ENCODE data around the gene AHNAK2. TPM values are rescaled to one million over a fixed set of nuclear protein-coding genes. Genes with fewer than 3 reads are reported as not detected.

AHNAK2 gene
- total RNA-seq, 1 donor from 2014 or later: 1.1 TPM

DNA sequence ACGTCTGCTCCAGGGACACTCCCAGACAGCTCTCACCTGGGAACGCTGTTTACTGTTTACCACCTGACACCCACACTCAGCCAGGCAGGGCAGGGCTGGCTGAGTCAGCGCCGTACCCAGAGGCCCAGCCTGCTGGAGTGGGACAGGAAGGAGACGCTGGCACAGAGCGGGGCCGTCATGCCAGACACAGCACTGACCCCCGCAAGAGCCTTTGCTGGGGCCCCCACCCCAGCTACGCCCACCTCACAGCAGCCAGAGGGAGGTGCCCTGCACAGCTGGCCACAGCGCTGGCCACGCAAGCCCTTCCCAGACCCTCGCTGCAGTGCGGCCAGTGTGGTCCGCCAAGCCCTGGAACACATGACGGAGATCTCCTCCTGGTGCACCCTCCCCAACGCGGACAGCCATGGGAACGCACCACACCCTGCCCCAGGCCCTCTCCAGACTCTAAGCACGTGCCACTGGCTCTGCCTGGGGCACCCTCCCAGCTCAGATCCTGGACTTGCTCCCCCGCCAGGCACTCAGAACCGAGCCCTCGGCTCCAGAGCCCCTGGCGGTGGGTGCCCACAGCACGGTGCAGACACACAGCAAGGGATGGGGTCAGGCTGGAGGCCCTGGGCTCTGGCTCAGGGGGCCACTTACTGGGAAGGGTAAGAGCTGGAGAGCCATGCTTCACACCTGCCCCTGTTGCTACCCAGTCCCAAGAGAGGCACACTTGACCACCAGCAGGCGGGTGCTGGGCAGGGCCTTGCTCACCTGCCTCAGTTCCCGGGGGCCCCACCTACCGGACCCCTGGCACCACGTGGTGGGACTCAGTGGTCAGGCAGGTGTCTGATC, 5.7 kb downstream of the AHNAK2 start:
- H3K27me3 Mint-ChIP-seq: peaks cover 21% of the 10 kb centered on the region
- DNase-seq (ENCODE audit: low spot score, unreplicated experiment): no peak

DNA sequence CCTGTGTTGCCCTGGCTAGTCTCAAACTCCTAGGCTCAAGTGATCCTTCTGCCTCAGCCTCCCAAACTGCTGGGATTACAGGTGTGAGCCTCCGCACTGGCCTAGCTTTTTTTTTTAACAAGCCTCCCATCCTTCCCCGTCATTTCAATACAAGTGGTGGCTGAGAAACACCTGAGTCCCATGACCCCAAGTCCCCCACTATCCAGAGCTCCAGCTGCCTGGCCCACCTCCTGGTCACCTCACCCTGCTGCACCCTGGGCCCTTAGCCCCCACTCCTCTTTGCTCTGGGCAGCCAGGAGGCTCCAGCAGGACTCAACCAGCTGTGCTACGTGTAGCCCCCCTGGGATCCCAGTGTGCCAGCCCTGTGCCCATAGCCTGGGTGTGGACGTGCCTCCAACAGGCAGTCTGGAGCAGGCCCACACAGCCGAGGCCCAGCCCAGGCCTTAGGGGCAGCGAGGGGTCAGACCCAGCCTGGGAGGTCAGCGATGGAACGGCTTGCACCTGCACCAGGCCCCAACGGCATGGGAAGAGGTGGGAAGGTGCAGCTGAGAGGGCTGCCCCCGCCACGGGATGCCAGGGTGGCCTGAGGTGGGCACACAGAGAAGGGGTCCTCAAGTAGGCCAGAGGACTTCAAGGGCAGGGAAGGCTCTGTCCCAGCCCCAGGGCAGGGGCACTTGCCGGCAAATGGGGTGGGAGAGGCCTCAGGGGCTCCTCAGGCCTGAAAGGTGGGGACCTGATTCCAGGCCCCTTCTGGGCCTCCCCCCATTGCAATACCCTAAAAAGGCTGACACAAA, 6.5 kb downstream of the AHNAK2 start:
- TF ChIP-seq, protein P1, sequence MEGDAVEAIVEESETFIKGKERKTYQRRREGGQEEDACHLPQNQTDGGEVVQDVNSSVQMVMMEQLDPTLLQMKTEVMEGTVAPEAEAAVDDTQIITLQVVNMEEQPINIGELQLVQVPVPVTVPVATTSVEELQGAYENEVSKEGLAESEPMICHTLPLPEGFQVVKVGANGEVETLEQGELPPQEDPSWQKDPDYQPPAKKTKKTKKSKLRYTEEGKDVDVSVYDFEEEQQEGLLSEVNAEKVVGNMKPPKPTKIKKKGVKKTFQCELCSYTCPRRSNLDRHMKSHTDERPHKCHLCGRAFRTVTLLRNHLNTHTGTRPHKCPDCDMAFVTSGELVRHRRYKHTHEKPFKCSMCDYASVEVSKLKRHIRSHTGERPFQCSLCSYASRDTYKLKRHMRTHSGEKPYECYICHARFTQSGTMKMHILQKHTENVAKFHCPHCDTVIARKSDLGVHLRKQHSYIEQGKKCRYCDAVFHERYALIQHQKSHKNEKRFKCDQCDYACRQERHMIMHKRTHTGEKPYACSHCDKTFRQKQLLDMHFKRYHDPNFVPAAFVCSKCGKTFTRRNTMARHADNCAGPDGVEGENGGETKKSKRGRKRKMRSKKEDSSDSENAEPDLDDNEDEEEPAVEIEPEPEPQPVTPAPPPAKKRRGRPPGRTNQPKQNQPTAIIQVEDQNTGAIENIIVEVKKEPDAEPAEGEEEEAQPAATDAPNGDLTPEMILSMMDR (IDR thresholded peaks at IDR 0.05; ENCODE audit: unreplicated experiment): no peak
- no peaks in the 10 kb centered on the region for H3K36me3 Mint-ChIP-seq (ENCODE audit: insufficient read depth)
- no peak overlapping the region for H3K27ac Mint-ChIP-seq
- H3K27me3 Mint-ChIP-seq: peaks cover 18% of the 10 kb centered on the region
- no peak for DNase-seq (ENCODE audit: low spot score, unreplicated experiment)
- no peaks in the 10 kb centered on the region for H3K9me3 Mint-ChIP-seq (ENCODE audit: low read depth)
- H3K4me1 Mint-ChIP-seq (ENCODE audit: low read depth): peaks cover 7% of the 10 kb centered on the region
- H3K4me3 Mint-ChIP-seq (ENCODE audit: low read depth): no peak overlapping the region

More for the DNA sequence above, 5.7 kb downstream of the AHNAK2 start:
- no peaks in the 10 kb centered on the region for H3K36me3 Mint-ChIP-seq (ENCODE audit: insufficient read depth)
- H3K4me3 Mint-ChIP-seq (ENCODE audit: low read depth): no peak overlapping the region
- no peak overlapping the region for H3K27ac Mint-ChIP-seq
- TF ChIP-seq, protein P1 (IDR thresholded peaks at IDR 0.05; ENCODE audit: unreplicated experiment): no peak
- no peaks in the 10 kb centered on the region for H3K9me3 Mint-ChIP-seq (ENCODE audit: low read depth)
- peaks cover 7% of the 10 kb centered on the region for H3K4me1 Mint-ChIP-seq (ENCODE audit: low read depth)

DNA sequence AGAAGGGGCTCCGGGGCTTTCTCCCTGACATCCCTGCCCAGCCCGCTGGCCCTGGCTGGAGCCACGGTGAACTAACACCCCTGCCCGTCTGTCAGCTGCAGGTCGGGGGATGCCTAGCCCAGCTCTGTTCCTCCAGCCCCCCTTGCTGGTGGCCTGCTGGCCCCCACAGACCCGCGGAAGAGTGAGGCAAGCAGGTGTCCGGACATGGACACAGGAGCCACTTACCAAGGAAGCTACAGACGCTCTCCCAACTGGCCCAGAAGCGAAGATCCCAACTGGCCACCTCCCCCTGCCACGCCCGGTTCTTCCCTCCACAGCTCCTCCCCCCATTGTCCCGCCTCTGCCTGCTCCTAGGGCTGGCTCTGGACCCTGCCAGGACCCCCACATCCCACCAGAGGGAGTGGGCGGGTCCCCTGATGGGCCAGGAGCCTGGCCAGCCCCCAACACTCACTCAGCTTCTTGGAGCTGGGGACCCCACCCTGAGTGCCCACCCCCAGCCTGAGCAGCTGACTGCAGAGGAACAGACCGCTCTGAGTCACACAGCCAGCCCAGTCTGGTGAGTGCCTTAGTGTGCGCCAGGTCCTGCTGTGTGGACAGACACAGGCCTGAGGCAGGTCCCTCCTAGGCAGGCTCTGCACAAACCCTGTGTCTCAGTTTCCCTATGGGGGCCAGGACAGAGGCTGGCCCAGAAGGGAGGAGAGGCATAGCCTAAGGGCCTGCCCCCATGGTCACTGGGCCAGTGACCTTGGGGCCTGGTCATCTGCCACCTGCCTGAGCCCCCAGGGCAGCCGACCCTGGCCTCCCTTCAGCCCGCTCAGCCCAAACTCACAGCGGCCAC, 7.7 kb downstream of the AHNAK2 start:
- Mint-ChIP-seq H3K4me3 (ENCODE audit: low read depth) (no peak overlapping the region), H3K4me1 (ENCODE audit: low read depth) (peaks cover 5% of the 10 kb centered on the region), H3K27me3 (peaks cover 11% of the 10 kb centered on the region), H3K27ac (no peak overlapping the region), H3K9me3 (ENCODE audit: low read depth) (no peaks in the 10 kb centered on the region), H3K36me3 (ENCODE audit: insufficient read depth) (no peaks in the 10 kb centered on the region)
- TF ChIP-seq, protein P1 (IDR thresholded peaks at IDR 0.05; ENCODE audit: unreplicated experiment): no peak
- no peak for DNase-seq (ENCODE audit: low spot score, unreplicated experiment)

DNA sequence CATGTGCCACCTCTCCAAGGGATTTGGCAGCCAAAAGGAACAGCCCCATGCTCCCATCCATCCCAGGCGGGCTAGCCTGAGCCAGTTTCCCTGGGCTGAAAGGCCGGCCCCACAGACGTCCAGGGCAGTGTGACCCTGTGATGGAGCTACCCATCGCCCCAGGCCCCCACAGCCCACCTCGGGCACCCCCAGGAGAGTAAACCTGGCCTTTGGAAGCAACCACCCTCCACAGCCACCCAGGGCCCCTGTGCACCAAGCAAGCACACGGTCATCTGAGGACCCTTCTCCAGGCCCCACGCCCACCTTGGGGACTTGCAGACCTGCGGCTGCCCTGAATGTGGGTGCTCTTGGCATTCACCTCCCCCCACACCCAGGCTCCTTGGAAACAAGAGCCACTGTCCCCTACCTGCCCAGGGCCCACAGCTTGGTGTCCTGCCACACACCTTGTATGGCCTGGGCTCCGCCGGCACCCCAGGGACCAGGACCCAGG, 8.4 kb downstream of the AHNAK2 start:
- Mint-ChIP-seq H3K4me1 (ENCODE audit: low read depth) (peaks cover 5% of the 10 kb centered on the region), H3K36me3 (ENCODE audit: insufficient read depth) (no peaks in the 10 kb centered on the region), H3K27me3 (peaks cover 11% of the 10 kb centered on the region), H3K9me3 (ENCODE audit: low read depth) (no peaks in the 10 kb centered on the region), H3K4me3 (ENCODE audit: low read depth) (no peak overlapping the region), H3K27ac (no peak overlapping the region)
- DNase-seq (ENCODE audit: low spot score, unreplicated experiment): no peak
- TF ChIP-seq, protein P1 (IDR thresholded peaks at IDR 0.05; ENCODE audit: unreplicated experiment): no peak

Measured in progenitor cell of endocrine pancreas (in vitro differentiated cells).